Esophagus squamous epithelium (tissue), 4 donors: ENCODE data around the gene RNF130.

Source experiments
- POLR2A ChIP-seq, 4 donors: fragments of 450-650 bp; IDR thresholded peaks; one replicate each; pipeline ENCODE4 v1.6.1; 2017; ENCODE audit warnings: antibody characterized with exemption in 4 of 4, mild to moderate bottlenecking in 4 of 4, moderate library complexity in 3 of 4
- TF ChIP-seq, protein P1 (sequence below), 6 experiments: fragments of 450-650 bp in 4 of 6; fragments of 200-600 bp in 2 of 6; sonication (generic) in 2 of 6; IDR thresholded peaks; one replicate each; pipeline ENCODE4 v1.5.1; 2016 to 2019; ENCODE audit warnings: antibody characterized with exemption in 6 of 6, mild to moderate bottlenecking in 4 of 6, moderate library complexity in 4 of 6

- TF ChIP-seq POLR2A (IDR thresholded peaks at IDR 0.05), result no peak
- TF ChIP-seq, protein P1, sequence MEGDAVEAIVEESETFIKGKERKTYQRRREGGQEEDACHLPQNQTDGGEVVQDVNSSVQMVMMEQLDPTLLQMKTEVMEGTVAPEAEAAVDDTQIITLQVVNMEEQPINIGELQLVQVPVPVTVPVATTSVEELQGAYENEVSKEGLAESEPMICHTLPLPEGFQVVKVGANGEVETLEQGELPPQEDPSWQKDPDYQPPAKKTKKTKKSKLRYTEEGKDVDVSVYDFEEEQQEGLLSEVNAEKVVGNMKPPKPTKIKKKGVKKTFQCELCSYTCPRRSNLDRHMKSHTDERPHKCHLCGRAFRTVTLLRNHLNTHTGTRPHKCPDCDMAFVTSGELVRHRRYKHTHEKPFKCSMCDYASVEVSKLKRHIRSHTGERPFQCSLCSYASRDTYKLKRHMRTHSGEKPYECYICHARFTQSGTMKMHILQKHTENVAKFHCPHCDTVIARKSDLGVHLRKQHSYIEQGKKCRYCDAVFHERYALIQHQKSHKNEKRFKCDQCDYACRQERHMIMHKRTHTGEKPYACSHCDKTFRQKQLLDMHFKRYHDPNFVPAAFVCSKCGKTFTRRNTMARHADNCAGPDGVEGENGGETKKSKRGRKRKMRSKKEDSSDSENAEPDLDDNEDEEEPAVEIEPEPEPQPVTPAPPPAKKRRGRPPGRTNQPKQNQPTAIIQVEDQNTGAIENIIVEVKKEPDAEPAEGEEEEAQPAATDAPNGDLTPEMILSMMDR (IDR thresholded peaks at IDR 0.05), result no peak
Measured at GRCh38 chr5:179927824-179928223, 143.7 kb downstream of the RNF130 start.
